Measurements from ENCODE around the gene KRTAP1-5.

KRTAP1-5 gene, protein sequence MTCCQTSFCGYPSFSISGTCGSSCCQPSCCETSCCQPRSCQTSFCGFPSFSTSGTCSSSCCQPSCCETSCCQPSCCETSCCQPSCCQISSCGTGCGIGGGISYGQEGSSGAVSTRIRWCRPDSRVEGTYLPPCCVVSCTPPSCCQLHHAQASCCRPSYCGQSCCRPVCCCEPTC

DNA sequence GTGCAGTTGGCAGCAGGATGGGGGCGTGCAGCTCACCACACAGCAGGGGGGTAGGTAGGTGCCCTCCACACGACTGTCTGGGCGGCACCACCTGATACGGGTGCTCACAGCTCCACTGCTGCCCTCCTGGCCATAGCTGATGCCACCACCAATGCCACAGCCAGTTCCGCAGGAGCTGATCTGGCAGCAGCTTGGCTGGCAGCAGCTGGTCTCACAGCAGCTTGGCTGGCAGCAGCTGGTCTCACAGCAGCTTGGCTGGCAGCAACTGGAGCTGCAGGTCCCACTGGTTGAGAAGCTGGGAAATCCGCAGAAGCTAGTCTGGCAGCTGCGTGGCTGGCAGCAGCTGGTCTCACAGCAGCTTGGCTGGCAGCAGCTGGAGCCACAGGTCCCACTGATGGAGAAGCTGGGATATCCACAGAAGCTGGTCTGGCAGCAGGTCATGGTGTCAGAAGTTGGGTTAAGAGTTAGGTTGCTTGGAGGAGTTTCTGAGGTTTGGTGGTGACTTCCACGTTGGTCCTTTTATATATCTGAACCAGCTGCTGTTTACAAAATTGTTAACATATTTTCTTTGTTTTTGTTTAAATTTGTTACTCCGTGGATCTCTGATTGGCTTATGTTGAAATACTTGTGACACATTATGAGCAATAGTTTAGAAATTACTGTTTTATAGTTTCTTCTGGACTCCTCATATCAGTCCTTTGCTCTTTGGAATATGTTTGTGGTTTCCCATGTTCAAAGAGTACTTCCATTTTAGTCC is at the start of gene KRTAP1-5:
Gene KRTAP1-5 (minus strand): TSS at position 494 of the 757 bp plus-strand sequence. CDS start 53 bp downstream, at position 441.
- Histone ChIP-seq H3K4me2 (ENCODE audit: low read length) (no peak within 1 kb of the TSS), H3K27ac (no peak within 1 kb of the TSS), H3K4me1 (no peaks in the 10 kb centered on the region), H2AFZ (no peak within 1 kb of the TSS), H3K4me3 (ENCODE audit: low read depth, low read length) (no peak within 1 kb of the TSS), H3K9ac (no peak within 1 kb of the TSS), H3K9me3 (ENCODE audit: control insufficient read depth, low read length) (no peaks in the 10 kb centered on the region), H3K79me2 (no peaks in the 10 kb centered on the region), H3K36me3 (ENCODE audit: control insufficient read depth, insufficient read depth, low read length) (no peaks in the 10 kb centered on the region), H3K27me3 (ENCODE audit: control insufficient read depth, insufficient read depth, low read length) (no peaks in the 10 kb centered on the region)
- no peak for TF ChIP-seq CTCF (IDR thresholded peaks at IDR 0.05)

DNA sequence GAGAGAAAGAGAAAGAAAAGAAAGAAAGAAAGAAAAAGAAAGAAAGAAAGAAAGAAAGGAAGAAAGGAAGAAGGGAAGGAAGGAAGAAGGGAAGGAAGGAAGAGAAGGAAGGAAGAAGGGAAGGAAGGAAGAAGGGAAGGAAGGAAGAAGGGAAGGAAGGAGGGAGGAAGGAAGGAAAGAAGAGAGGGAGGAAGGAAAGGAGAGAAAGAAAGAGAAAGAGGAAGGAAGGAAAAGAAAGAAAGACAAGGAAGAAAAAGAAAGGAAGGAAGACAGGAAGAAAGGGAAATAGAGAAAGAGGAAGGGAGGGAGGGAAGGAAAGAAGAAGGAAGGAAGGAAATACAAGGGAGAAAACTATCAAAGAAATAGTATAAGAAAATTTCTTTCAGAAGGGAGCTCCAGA is 49.8 kb upstream of the KRTAP1-5 start:
- Histone ChIP-seq H3K36me3 (ENCODE audit: control insufficient read depth, insufficient read depth, low read length) (no peaks in the 10 kb centered on the region), H3K4me1 (no peaks in the 10 kb centered on the region), H3K4me3 (ENCODE audit: low read depth, low read length) (no peak overlapping the region), H3K4me2 (ENCODE audit: low read length) (no peak overlapping the region), H3K27me3 (ENCODE audit: control insufficient read depth, insufficient read depth, low read length) (no peaks in the 10 kb centered on the region), H3K79me2 (no peaks in the 10 kb centered on the region), H2AFZ (no peak overlapping the region), H3K27ac (no peak overlapping the region), H3K9ac (no peak overlapping the region), H3K9me3 (ENCODE audit: control insufficient read depth, low read length) (no peaks in the 10 kb centered on the region)
- TF ChIP-seq CTCF (IDR thresholded peaks at IDR 0.05), result no peak

GRCh38 chr17:41073676-41074075 is 46.7 kb upstream of the KRTAP1-5 start:
- no peak overlapping the region for H3K9ac ChIP-seq
- no peaks in the 10 kb centered on the region for H3K27me3 ChIP-seq (ENCODE audit: control insufficient read depth, insufficient read depth, low read length)
- H3K9me3 ChIP-seq (ENCODE audit: control insufficient read depth, low read length), result no peaks in the 10 kb centered on the region
- no peak overlapping the region for H3K4me2 ChIP-seq (ENCODE audit: low read length)
- H3K27ac ChIP-seq, result no peak overlapping the region
- no peaks in the 10 kb centered on the region for H3K79me2 ChIP-seq
- H2AFZ ChIP-seq, result no peak overlapping the region
- no peak overlapping the region for H3K4me3 ChIP-seq (ENCODE audit: low read depth, low read length)
- TF ChIP-seq CTCF (IDR thresholded peaks at IDR 0.05), result no peak
- H3K4me1 ChIP-seq, result no peaks in the 10 kb centered on the region
- no peaks in the 10 kb centered on the region for H3K36me3 ChIP-seq (ENCODE audit: control insufficient read depth, insufficient read depth, low read length)

GRCh38 chr17:41071606-41072360 is 44.8 kb upstream of the KRTAP1-5 start:
- no peak overlapping the region for H3K4me3 ChIP-seq (ENCODE audit: low read depth, low read length)
- no peaks in the 10 kb centered on the region for H3K4me1 ChIP-seq
- H3K36me3 ChIP-seq (ENCODE audit: control insufficient read depth, insufficient read depth, low read length), result no peaks in the 10 kb centered on the region
- no peak overlapping the region for H3K4me2 ChIP-seq (ENCODE audit: low read length)
- H3K79me2 ChIP-seq, result no peaks in the 10 kb centered on the region
- no peak overlapping the region for H2AFZ ChIP-seq
- no peaks in the 10 kb centered on the region for H3K27me3 ChIP-seq (ENCODE audit: control insufficient read depth, insufficient read depth, low read length)
- TF ChIP-seq CTCF (IDR thresholded peaks at IDR 0.05), result no peak
- no peaks in the 10 kb centered on the region for H3K9me3 ChIP-seq (ENCODE audit: control insufficient read depth, low read length)
- no peak overlapping the region for H3K9ac ChIP-seq
- H3K27ac ChIP-seq, result no peak overlapping the region
